B cell (primary cell): Measurements from ENCODE around the gene PLXNB1. TPM values are rescaled to one million over a fixed set of nuclear protein-coding genes. Genes with fewer than 3 reads are reported as not detected.
"Not testable (repeated sequence)": the region's sequence is repeated elsewhere in the genome, so short reads cannot be mapped to it uniquely, and the experiment has no call there.

Experiments used
- ATAC-seq: fragments of 200-7000 bp; cut with Tn5 transposase; one replicate; pipeline ENCODE4 v1.10.0; 2021; ENCODE audit warnings: low read depth, mild to moderate bottlenecking, moderate number of reproducible peaks, moderate library complexity
- CTCF ChIA-PET: fragments of 350-600 bp; sonication (Branson Sonifier 250); formaldehyde crosslinking; loops from one replicate; lab custom pipeline; 2021; ENCODE audit warnings: antibody characterized with exemption, inconsistent platforms; lab: Charles Lee
- POLR2A ChIA-PET: fragments of 350-600 bp; sonication (Branson Sonifier 250); formaldehyde crosslinking; loops from one replicate; lab custom pipeline; 2021; ENCODE audit warnings: antibody characterized with exemption; lab: Charles Lee
- DNase-seq: peaks from one replicate; pipeline ENCODE4 v3.0.0; 2013
- H2AFZ ChIP-seq: 2 replicates; pipeline ENCODE4 v1.6.1; 2012; ENCODE audit warnings: mild to moderate bottlenecking, low read depth, low read length; ENCODE audit not compliant: insufficient read depth, poor library complexity, severe bottlenecking
- H3K27ac ChIP-seq, 2 donors: 1 replicate in 1 of 2; 2 replicates in 1 of 2; pipeline ENCODE4 v1.5.1; 2012 to 2013; ENCODE audit warnings: low read length in 2 of 2, mild to moderate bottlenecking in 2 of 2, moderate library complexity in 1 of 2
- H3K27me3 ChIP-seq, 4 experiments: fragments of 200-600 bp in 1 of 4; sonication (generic) in 1 of 4; replicated peaks in 1 of 4; 1 replicate in 2 of 4; 2 replicates in 2 of 4; pipeline versions ENCODE4 v1.6.1 to v1.7.0; 2013 to 2016; ENCODE audit warnings: low read length in 3 of 4, mild to moderate bottlenecking in 2 of 4, mixed read lengths in 1 of 4, moderate library complexity in 1 of 4; ENCODE audit not compliant: insufficient read depth in 4 of 4, control insufficient read depth in 3 of 4; ENCODE audit errors: control extremely low read depth in 1 of 4
- H3K36me3 ChIP-seq, 2 experiments: replicated peaks in 1 of 2; 1 replicate in 1 of 2; 2 replicates in 1 of 2; pipeline versions ENCODE4 v1.6.1 to v1.7.1; 2013; ENCODE audit warnings: low read length in 1 of 2; ENCODE audit not compliant: insufficient read depth in 2 of 2, control insufficient read depth in 1 of 2; ENCODE audit errors: control extremely low read depth in 1 of 2, extremely low read depth in 1 of 2
- H3K4me1 ChIP-seq, 2 donors: fragments of 200-600 bp in 1 of 2; sonication (generic) in 1 of 2; 1 replicate in 1 of 2; 2 replicates in 1 of 2; pipeline versions ENCODE4 v1.5.1 to v1.6.1; 2013 to 2017; ENCODE audit warnings: low read length in 2 of 2; ENCODE audit not compliant: control insufficient read depth in 2 of 2, insufficient read depth in 2 of 2
- H3K4me2 ChIP-seq: replicated peaks from 2 replicates; pipeline ENCODE3; 2012; ENCODE audit warnings: mild to moderate bottlenecking, low read depth, low read length; ENCODE audit not compliant: poor library complexity, severe bottlenecking
- H3K4me3 ChIP-seq, 5 experiments: fragments of 200-600 bp in 1 of 5; sonication (generic) in 1 of 5; 1 replicate in 3 of 5; 2 replicates in 2 of 5; pipeline versions ENCODE4 v1.5.1 to v1.7.0; 2011 to 2016; ENCODE audit warnings: low read length in 4 of 5, mild to moderate bottlenecking in 4 of 5, low read depth in 2 of 5, control low read depth in 1 of 5, moderate library complexity in 1 of 5; ENCODE audit not compliant: insufficient read depth in 1 of 5; ENCODE audit errors: control extremely low read depth in 1 of 5, extremely low read depth in 1 of 5
- H3K79me2 ChIP-seq: fragments of 200-600 bp; sonication (generic); one replicate; pipeline ENCODE4 v1.6.0; 2016; ENCODE audit warnings: low read length; ENCODE audit not compliant: control insufficient read depth, insufficient read depth
- H3K9ac ChIP-seq: fragments of 200-600 bp; sonication (generic); 2 replicates; pipeline ENCODE4 v1.6.1; 2017; ENCODE audit warnings: mild to moderate bottlenecking, low read length, moderate library complexity
- H3K9me3 ChIP-seq, 3 donors: one replicate each; pipeline versions ENCODE4 v1.6.1 to v1.7.1; 2013; ENCODE audit warnings: low read length in 2 of 3; ENCODE audit not compliant: control insufficient read depth in 2 of 3, insufficient read depth in 1 of 3; ENCODE audit errors: control extremely low read depth in 1 of 3
- H4K20me1 ChIP-seq: 2 replicates; pipeline ENCODE4 v1.6.0; 2012; ENCODE audit warnings: mild to moderate bottlenecking, low read length; ENCODE audit not compliant: insufficient read depth, control insufficient read depth, poor library complexity, severe bottlenecking
- H3K27ac Mint-ChIP-seq: one replicate; pipeline ENCODE4 v1.8.0; 2021; ENCODE audit warnings: mixed read lengths
- H3K27me3 Mint-ChIP-seq: one replicate; pipeline ENCODE4 v1.8.0; 2021; ENCODE audit warnings: mixed read lengths
- H3K4me1 Mint-ChIP-seq: one replicate; pipeline ENCODE4 v1.8.0; 2021; ENCODE audit warnings: mixed read lengths
- H3K4me3 Mint-ChIP-seq: one replicate; pipeline ENCODE4 v1.8.0; 2021; ENCODE audit warnings: mixed read lengths
- H3K9me3 Mint-ChIP-seq: one replicate; pipeline ENCODE4 v1.8.0; 2022; ENCODE audit warnings: mixed read lengths; ENCODE audit not compliant: insufficient read depth
- CTCF ChIP-seq: fragments of 200-600 bp; IDR thresholded peaks from one replicate; pipeline ENCODE4 v1.8.0; 2022; ENCODE audit warnings: antibody characterized with exemption, mild to moderate bottlenecking
- EZH2 ChIP-seq: IDR thresholded peaks from 2 replicates; pipeline ENCODE4 v1.6.1; 2012; ENCODE audit warnings: borderline replicate concordance, low read depth, mild to moderate bottlenecking, moderate library complexity, low read length; ENCODE audit not compliant: insufficient read depth, poor library complexity, severe bottlenecking
- WGBS: methylation state at CpG from one replicate; pipeline ENCODE4 v1.1.5; 2013; ENCODE audit warnings: missing lambda C conversion rate; ENCODE audit not compliant: insufficient coverage; 5-methylcytosine and 5-hydroxymethylcytosine counted together
- intact Hi-C: fragments of 100-400 bp; cut with micrococcal nuclease; formaldehyde crosslinking; loops from one replicate; pipeline ENCODE4 v1.10.0; 2022
- polyA plus RNA-seq: library from polyadenylated mRNA; depleted of rRNA; stranded (reverse); fragments of >200 nt; gene quantifications from 2 replicates; pipeline ENCODE4 v1.2.3, GENCODE V29; 2012
- total RNA-seq, 2 donors: library from RNA; stranded (reverse); fragments of 120-200 nt in 1 of 2; gene quantifications; 1 replicate in 1 of 2; 2 replicates in 1 of 2; pipeline versions ENCODE4 v1.2.3 to v1.2.4, GENCODE V29; 2013 to 2022

PLXNB1 gene
- total and polyA plus RNA-seq, 2 donors (not counting 1 experiment from before 2014, with no cell fraction given) = 0.95 to 5.0 TPM

- Histone ChIP-seq H3K79me2 (peaks cover 74% of the 10 kb centered on the region), H3K36me3 (peaks cover 0 to 5% of the 10 kb centered on the region in 2 experiments), H3K27ac (peak overlapping the region in 1 of 2 donors; percentile 61), H2AFZ (no peak overlapping the region), H4K20me1 (no peaks in the 10 kb centered on the region), H3K9ac (no peak overlapping the region), H3K9me3 (no peaks in the 10 kb centered on the region), H3K27me3 (no peaks in the 10 kb centered on the region), H3K4me2 (no peak overlapping the region), H3K4me3 (no peak overlapping the region), H3K4me1 (peaks cover 58 to 76% of the 10 kb centered on the region in 2 donors)
- ATAC-seq (no peak), DNase-seq (no peak)
- ChIA-PET POLR2A (interaction anchor here (4.3 kb wide), 1 partner anchor 35 kb away, joined by 22 read pairs; the partner anchor contains the start of genes CCDC51 and TMA7), CTCF (interaction anchor here (1.2 to 17.7 kb wide), 3 partner anchors 32 to 39 kb away, joined by 6 to 240 read pairs (median 31); partner anchors contain the start of genes CCDC51, SHISA5 and TMA7)
- Mint-ChIP-seq H3K27ac (peak overlapping the region; percentile 74), H3K4me1 (peaks cover 62% of the 10 kb centered on the region), H3K4me3 (no peak overlapping the region), H3K27me3 (no peaks in the 10 kb centered on the region), H3K9me3 (no peaks in the 10 kb centered on the region)
- 96% methylated on average over 10 of the region's 11 CpGs for WGBS
- intact Hi-C loops = no loop called here
- TF ChIP-seq CTCF = no peak
These were observed 45.3 kb upstream of the PLXNB1 start for GRCh38 chr3:48475188-48475587.

- Mint-ChIP-seq H3K27me3 (no peaks in the 10 kb centered on the region), H3K27ac (peak overlapping the region; percentile 74), H3K9me3 (no peaks in the 10 kb centered on the region), H3K4me3 (peak overlapping the region; percentile 5), H3K4me1 (peaks cover 66% of the 10 kb centered on the region)
- intact Hi-C loops = no loop called here
- H4K20me1 ChIP-seq = peaks cover under 1% of the 10 kb centered on the region
- ATAC-seq = no peak
- H3K36me3 ChIP-seq = peaks cover 0 to 10% of the 10 kb centered on the region in 2 experiments
- H3K4me2 ChIP-seq = no peak overlapping the region
- no peaks in the 10 kb centered on the region for H3K27me3 ChIP-seq
- no peak overlapping the region for H3K4me3 ChIP-seq
- peaks cover 60 to 76% of the 10 kb centered on the region in 2 donors for H3K4me1 ChIP-seq
- TF ChIP-seq CTCF (no peak), EZH2 (no peak)
- no peak for DNase-seq
- peaks cover 80% of the 10 kb centered on the region for H3K79me2 ChIP-seq
- H3K27ac ChIP-seq = peak overlapping the region in 1 of 2 donors; percentile 61
- no peak overlapping the region for H2AFZ ChIP-seq
- ChIA-PET CTCF (interaction anchor here (0.6 to 17.7 kb wide), 8 partner anchors 10 to 75 kb away, joined by 3 to 240 read pairs (median 5); partner anchors contain the start of genes CCDC51, SHISA5 and TMA7), POLR2A (interaction anchor here (0.7 to 4.3 kb wide), 2 partner anchors 23 to 35 kb away, joined by 3 to 22 read pairs; partner anchors contain the start of genes CCDC51 and TMA7)
- WGBS = 100% methylated on average over 2 of the region's 4 CpGs
- no peak overlapping the region for H3K9ac ChIP-seq
- H3K9me3 ChIP-seq = no peaks in the 10 kb centered on the region
These were observed 44.7 kb upstream of the PLXNB1 start for GRCh38 chr3:48474619-48475018.

- peaks cover 86% of the 10 kb centered on the region for H3K79me2 ChIP-seq
- H3K36me3 ChIP-seq = peaks cover 0 to 16% of the 10 kb centered on the region in 2 experiments
- POLR2A ChIA-PET = interaction anchor here (0.7 to 4.3 kb wide), 3 partner anchors 24 to 34 kb away, joined by 3 to 22 read pairs (median 5); partner anchors contain the start of genes CCDC51 and TMA7
- H3K4me3 Mint-ChIP-seq, intact Hi-C loops, H3K9me3 Mint-ChIP-seq, DNase-seq, H3K27me3 Mint-ChIP-seq, H3K9me3 ChIP-seq, H3K27me3 ChIP-seq, H2AFZ ChIP-seq, H3K4me2 ChIP-seq, ATAC-seq, H4K20me1 ChIP-seq, H3K4me3 ChIP-seq, H3K9ac ChIP-seq: not testable (repeated sequence)
- CTCF ChIA-PET = interaction anchor here (0.6 to 17.7 kb wide), 14 partner anchors 8 to 75 kb away, joined by 3 to 240 read pairs (median 4); partner anchors contain the start of genes CCDC51, SHISA5 and TMA7
- 90% methylated on average over 2 of the region's 4 CpGs for WGBS
- H3K27ac Mint-ChIP-seq = peak overlapping the region; percentile 53
- peak overlapping the region in 1 of 2 donors; percentile 99 for H3K27ac ChIP-seq
- H3K4me1 ChIP-seq = peaks cover 62 to 76% of the 10 kb centered on the region in 2 donors
- peaks cover 66% of the 10 kb centered on the region for H3K4me1 Mint-ChIP-seq
These were observed 44.1 kb upstream of the PLXNB1 start for GRCh38 chr3:48474031-48474430.
